ENCODE results near the gene FAF1.
A peak's percentile ranks its signal among the peaks of the same experiment; 100 is the strongest.

Gene FAF1

DNA sequence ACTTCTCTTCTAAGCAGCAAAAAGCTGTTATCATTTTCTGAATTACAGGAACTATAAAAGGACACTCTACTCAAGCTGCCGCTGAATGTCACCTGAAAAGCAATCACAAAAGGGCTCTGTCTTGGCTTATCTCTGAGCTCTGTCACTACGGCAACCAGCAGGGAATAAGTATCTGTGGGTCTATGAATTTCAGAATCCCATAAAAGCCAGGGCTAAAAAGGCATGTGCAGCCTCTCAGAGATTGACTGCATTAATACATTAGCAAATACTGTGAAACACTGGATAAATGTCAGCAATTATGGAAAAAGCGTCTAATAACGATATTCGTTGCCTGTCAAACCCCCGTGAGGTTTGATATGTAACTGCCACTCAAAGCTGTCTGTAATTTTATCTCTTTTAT, 326.6 kb downstream of the FAF1 start:
- no peak for DNase-seq (ENCODE audit: low spot score)

- DNase-seq (ENCODE audit: low spot score), result no peak
Observed at GRCh38 chr1:50631161-50631560, 328.9 kb downstream of the FAF1 start.

- no peak for DNase-seq (ENCODE audit: low spot score)
Observed at GRCh38 chr1:50622259-50622658, 337.8 kb downstream of the FAF1 start.

- peak; percentile 12 for DNase-seq (ENCODE audit: low spot score)
Observed at GRCh38 chr1:50620680-50621329, 339.3 kb downstream of the FAF1 start.

DNA sequence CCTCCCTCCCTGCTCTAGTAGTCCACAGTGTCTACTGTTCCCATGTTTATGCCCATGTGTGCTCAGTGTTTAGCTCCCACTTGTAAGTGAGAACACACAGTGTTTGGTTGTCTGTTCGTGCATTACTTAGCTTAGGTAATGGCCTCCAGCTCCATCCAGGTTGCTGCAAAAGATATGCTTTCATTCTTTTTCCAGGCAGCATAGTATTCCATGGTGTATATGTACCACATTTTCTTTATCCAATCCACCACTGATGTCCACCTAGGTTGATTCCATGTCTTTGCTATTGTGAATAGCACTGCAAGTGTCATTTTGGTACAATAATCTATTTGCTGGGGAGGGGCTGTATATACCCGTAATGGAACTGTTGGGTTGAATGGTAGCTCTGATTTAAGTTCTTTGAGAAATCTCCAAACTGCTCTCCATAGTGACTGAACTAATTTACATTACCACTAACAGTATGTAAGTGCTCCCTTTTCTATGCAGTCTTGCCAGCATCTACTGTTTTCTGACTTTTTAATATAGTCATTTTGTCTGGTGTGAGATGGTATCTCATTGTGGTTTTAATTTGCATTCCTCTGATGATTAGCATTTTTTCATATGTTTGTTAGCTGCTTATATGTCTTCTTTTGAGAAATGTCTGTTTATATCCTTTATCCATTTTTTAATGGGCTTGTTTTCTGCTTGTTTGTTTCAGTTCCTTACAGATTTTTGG, 344.9 kb downstream of the FAF1 start:
- DNase-seq (ENCODE audit: low spot score), result no peak

DNA sequence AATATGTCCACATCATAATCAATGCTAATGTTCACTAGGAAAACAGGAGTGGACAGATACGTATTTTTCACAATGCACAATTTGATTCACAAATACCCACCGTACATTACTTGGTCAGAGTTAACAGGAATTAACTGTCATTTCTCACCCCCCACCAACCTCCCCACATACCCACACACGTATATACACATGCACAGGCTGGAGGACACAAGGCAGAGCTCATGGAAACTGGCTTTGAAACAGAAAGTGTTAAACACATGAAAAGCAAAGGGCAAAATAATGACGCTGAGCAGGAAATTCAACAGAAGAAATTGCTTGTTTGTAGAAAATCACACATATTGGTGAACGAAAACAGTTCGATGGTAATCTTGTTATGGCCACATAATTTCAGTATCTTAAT, 348.4 kb downstream of the FAF1 start:
- no peak for DNase-seq (ENCODE audit: low spot score)

- no peak for DNase-seq (ENCODE audit: low spot score)
Observed at GRCh38 chr1:50610563-50610962, 349.5 kb downstream of the FAF1 start.

- DNase-seq (ENCODE audit: low spot score), result no peak
Observed at GRCh38 chr1:50609508-50609907, 350.6 kb downstream of the FAF1 start.

GRCh38 chr1:50605186-50605875, 354.7 kb downstream of the FAF1 start:
- peak; percentile 21 for DNase-seq (ENCODE audit: low spot score)

DNA sequence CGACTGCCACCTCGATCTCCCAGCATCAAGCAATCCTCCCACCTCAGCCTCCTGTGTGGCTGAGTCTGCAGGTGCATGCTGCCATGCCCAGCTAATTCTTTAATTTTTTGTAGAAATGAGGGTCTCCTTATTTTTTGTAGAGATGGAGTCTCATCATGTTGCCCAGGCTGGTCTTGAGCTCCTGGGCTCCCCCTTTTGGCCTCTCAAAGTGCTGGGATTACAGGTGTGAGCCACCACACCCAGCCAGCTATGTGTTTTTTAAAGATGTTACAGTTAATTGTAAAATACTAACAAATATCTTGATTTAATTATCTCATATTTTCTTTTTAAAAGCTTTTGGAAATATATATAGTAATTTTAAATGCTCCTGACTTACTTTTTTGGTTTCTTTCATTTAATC, 355.5 kb downstream of the FAF1 start:
- DNase-seq (ENCODE audit: low spot score), result no peak

DNA sequence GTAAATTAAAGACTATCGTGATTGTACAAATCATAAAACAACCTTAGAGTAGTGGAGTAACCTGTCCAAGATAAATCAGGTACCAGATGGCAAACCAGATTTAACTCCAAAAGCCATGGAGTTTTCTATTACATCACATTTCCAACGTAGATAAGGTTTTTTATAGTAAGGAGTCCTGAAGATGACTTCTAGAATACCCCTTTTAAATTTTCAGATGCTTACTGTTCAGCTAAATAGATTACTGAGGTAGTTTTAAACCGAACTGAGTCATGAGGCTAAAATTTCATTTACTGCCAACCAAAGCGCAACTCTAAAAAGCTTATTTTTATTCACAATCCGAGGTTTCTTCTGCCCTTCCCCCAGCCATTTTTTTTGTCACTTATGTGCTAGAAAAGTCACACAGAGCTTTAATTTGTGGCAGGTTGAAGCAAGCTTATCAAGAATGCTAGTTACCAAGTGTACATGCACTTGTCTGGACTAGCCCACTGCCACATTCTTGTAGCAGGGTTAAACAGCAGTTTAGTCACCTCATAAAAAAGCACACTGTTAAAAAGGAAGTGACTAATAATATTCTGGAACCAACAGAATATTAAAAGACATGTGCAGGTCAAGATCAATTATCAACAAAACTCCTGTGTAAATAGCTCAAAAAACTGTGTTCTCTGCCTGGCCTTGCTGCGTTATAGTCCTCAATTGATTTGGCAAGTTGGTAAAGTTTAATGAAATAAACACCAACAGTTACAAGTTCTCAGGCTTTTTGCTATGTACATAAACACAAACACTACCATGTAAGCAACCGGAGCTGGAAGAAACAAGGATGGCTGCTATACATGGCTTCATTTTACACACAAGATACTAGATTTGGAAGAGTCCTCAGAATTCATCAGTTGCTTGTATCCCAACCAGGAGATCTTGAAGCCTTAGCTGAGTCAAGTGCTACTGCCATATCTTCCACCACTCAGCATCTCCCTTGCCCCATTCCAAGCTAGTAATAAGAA, 356.5 kb downstream of the FAF1 start:
- DNase-seq (ENCODE audit: low spot score), result peak; percentile 33

DNA sequence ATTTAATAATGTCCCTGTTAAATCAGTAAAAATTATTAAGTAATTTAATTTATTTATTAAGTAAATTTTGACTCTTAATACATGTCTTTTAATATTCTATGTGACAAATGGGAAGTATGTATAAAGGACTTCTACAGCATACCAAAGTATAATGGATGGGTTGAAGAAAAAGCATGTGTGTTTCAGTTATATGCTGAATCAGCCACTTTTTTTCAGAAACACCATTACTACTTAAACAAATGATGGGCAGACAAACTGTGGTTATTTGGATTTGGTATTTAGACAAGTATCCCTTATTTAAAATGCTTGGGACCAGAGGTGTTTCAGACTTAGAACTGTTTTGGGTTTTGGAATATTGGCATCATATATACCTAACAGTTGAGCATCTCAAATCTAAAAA, 360.5 kb downstream of the FAF1 start:
- DNase-seq (ENCODE audit: low spot score), result no peak

DNA sequence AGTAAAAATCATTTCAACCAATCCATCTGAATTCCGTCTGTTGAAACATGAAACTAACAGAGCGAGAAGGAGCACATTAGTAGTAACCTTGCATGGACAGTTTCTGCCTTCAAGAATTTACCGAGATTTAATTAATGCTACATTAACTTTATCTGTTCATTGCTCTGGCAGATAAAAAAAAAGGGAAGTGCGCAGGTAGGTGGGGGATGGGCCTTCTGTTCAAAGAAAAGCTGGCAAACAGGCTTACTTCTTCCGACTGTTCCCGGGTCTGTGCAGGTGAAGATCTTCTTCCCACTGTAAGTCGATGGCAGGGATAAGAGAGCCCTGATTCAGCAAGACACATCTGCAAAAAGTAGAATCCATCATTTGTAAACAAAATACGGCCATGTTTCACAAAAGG, 364.2 kb downstream of the FAF1 start:
- DNase-seq (ENCODE audit: low spot score), result no peak

DNA sequence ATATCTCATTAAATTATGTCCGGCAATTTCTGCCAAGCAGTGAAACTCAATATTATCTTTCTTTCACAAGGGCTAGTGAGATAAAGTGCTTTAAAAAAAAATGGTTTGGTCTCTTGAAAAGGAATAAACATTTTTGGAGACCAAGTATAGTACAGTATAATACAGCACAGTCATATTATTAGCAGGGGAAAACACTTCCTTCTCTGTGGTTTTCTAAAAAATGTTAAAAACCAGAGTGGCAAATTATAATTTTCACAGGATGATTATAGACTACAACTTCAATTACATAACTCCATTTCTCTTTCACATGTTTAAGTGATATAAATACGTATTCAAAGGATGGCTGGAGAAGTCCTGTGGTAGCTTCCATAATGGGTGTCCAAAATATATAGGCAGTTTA, 366.6 kb downstream of the FAF1 start:
- DNase-seq (ENCODE audit: low spot score), result no peak

DNA sequence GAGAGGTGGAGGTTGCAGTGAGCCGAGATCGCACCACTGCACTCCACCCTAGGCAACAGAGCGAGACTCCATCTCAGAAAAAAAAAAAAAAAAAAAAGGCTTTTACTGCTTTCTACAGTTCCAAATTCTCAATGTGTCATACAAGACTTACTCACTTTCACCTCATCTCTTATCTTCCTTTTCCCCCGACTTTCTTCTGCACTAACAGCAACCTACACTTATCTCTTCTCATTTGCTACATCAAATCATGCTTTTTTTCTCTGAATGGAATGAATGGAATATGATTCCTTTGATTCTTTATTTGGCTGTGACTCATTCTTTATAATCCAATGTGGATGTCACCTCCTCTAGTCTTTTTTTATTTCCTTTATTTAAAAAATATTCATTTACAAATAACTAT, 368.5 kb downstream of the FAF1 start:
- DNase-seq (ENCODE audit: low spot score), result no peak

GRCh38 chr1:50582346-50582745, 377.7 kb downstream of the FAF1 start:
- DNase-seq (ENCODE audit: low spot score), result no peak

GRCh38 chr1:50570066-50570468, 390.0 kb downstream of the FAF1 start:
- DNase-seq (ENCODE audit: low spot score), result no peak

DNA sequence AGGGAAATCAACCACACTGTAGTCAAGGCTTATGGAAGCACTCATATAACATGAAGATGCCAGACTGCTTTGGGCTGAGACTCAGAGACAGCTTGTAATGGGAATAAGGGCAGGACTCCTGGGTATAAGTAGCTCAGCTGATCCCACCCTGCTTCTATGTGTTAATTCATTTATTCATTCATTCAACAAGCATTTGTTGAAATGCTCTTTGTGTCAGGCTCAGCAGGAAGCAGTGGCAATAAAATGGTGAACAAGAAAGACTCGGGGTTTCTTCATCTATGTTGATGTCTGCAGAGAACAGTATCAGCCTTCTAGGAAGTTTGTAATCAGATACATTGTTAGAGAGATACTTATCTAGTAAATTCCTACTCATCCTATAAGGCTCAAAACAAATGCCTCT, 391.3 kb downstream of the FAF1 start:
- no peak for DNase-seq (ENCODE audit: low spot score)

- DNase-seq (ENCODE audit: low spot score), result no peak
Observed at GRCh38 chr1:50566405-50566804, 393.7 kb downstream of the FAF1 start.

DNA sequence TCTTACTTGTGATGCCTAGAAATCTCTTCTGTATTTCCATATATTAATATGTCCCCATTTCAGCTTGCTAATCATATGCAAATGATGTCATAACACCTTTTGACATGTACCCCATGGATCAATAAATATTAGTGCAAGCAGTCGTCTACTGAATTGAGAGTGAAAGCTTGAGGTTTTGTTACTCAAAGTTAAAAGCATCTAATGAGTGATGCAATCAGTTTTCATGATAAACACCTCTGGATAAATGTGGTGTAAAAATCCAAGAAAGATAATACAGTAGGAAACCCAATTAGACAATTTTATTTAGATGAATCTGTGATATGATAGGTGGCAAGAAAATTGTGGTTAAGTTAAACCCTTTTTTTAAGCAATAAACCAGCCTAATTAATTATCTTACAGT, 395.6 kb downstream of the FAF1 start:
- DNase-seq (ENCODE audit: low spot score), result no peak

GRCh38 chr1:50562106-50562505, 398.0 kb downstream of the FAF1 start:
- peak; percentile 26 for DNase-seq (ENCODE audit: low spot score)

DNA sequence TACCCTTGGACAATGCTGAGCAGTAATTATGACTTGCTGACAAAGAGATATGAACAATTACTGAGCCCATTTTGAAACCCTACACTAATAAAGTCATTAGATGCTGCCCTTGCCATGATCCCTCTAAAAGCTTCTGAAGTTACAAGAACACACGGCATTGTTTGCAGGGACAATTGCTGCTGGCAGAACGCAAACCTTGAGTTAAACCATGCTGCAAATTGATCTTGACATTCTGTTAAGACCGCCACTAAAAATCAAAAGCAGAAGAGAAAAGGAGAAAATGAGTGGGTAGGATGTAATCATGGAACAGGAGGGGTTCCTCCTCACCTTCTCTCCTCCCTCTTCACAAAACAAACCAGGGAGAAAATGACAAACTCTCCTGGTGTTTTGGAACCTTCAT, 400.6 kb downstream of the FAF1 start:
- no peak for DNase-seq (ENCODE audit: low spot score)
